GM18517 (cell line): ENCODE results near the gene CERK.

Experiments
- ATAC-seq: cut with Tn5 transposase; IDR thresholded peaks from one replicate; pipeline ENCODE4 v1.9.1; 2021; ENCODE audit warnings: mild to moderate bottlenecking, moderate library complexity; ENCODE audit not compliant: unreplicated experiment

The CERK gene

GRCh38 chr22:46764779-46765485 lies 26.9 kb upstream of the CERK start:
- ATAC-seq: no peak

- no peak for ATAC-seq
These were observed 26.2 kb upstream of the CERK start for GRCh38 chr22:46764140-46764680.

- peak; percentile 55 for ATAC-seq
These were observed 25.1 kb upstream of the CERK start for GRCh38 chr22:46763051-46763705.

GRCh38 chr22:46762238-46763050 lies 24.4 kb upstream of the CERK start, which contains the start of gene TBC1D22A:
Gene TBC1D22A, plus strand, starts transcription at chr22:46762650. Its CDS starts 137 bp downstream, at chr22:46762787.
- peak; percentile 55 for ATAC-seq

GRCh38 chr22:46761539-46762237 lies 23.6 kb upstream of the CERK start:
- no peak for ATAC-seq

- no peak for ATAC-seq
These were observed 23.0 kb upstream of the CERK start for GRCh38 chr22:46761017-46761416.

- ATAC-seq: no peak
These were observed 20.8 kb upstream of the CERK start for GRCh38 chr22:46758867-46759290.

- no peak for ATAC-seq
These were observed 20.1 kb upstream of the CERK start for GRCh38 chr22:46758121-46758520.

- ATAC-seq: no peak
These were observed 19.1 kb upstream of the CERK start for GRCh38 chr22:46757104-46757503.

GRCh38 chr22:46756097-46756496 lies 18.0 kb upstream of the CERK start:
- no peak for ATAC-seq

- no peak for ATAC-seq
These were observed 17.5 kb upstream of the CERK start for GRCh38 chr22:46755525-46755924.

- no peak for ATAC-seq
These were observed 16.8 kb upstream of the CERK start for GRCh38 chr22:46754826-46755225.

GRCh38 chr22:46754110-46754799 lies 16.2 kb upstream of the CERK start:
- ATAC-seq: no peak

- no peak for ATAC-seq
These were observed 15.7 kb upstream of the CERK start for GRCh38 chr22:46753761-46754109.

GRCh38 chr22:46753360-46753759 lies 15.3 kb upstream of the CERK start:
- ATAC-seq: no peak

- no peak for ATAC-seq
These were observed 14.9 kb upstream of the CERK start for GRCh38 chr22:46752988-46753310.

GRCh38 chr22:46752286-46752987 lies 14.4 kb upstream of the CERK start:
- ATAC-seq: no peak

GRCh38 chr22:46750863-46751443 lies 12.9 kb upstream of the CERK start:
- no peak for ATAC-seq

GRCh38 chr22:46750530-46750800 lies 12.4 kb upstream of the CERK start:
- ATAC-seq: no peak
